OCI-LY3 (cell line): ENCODE results near the gene DST.

Experiments
- CTCF ChIP-seq: fragments of 200-600, 300-600 bp; sonication (generic); IDR thresholded peaks from 2 replicates; pipeline ENCODE4 v1.5.1; 2014; ENCODE audit warnings: antibody characterized with exemption, low read length, low read depth
- EZH2phosphoT487 ChIP-seq: fragments of 200-600 bp; shearing (Covaris generic); IDR thresholded peaks from 2 replicates; pipeline ENCODE4 v1.6.1; 2018; ENCODE audit warnings: antibody characterized with exemption, mixed run types, low read depth

- TF ChIP-seq CTCF (no peak), EZH2phosphoT487 (no peak)
Observed at GRCh38 chr6:56478202-56478601, 164.5 kb downstream of the DST start.
